H1 (cell line): Measurements from ENCODE around the gene CFAP65. TPM values are rescaled to one million over a fixed set of nuclear protein-coding genes. Genes with fewer than 3 reads are reported as not detected.
A peak's percentile ranks its signal among the peaks of the same experiment; 100 is the strongest.

Source experiments
- CTCF ChIA-PET: fragments of 300-600 bp; sonication (Branson Sonifier 250); formaldehyde crosslinking; loops from one replicate; lab custom pipeline; 2021; ENCODE audit not compliant: partially characterized antibody; lab: Charles Lee
- POLR2A ChIA-PET: fragments of 300-600 bp; sonication (Branson Sonifier 250); formaldehyde crosslinking; loops from one replicate; lab custom pipeline; 2021; ENCODE audit warnings: inconsistent platforms; ENCODE audit not compliant: partially characterized antibody; lab: Charles Lee
- DNase-seq, 2 experiments: peaks; one replicate each; pipeline versions ENCODE4 v3.0.0 to v3.0.0-alpha.2; 2010 to 2022; ENCODE audit warnings: low spot score in 2 of 2, low read depth in 1 of 2, mixed read lengths in 1 of 2
- FAIRE-seq: peaks from 2 replicates; lab custom pipeline; 2011; peaks lifted over from hg19 to GRCh38; lab: Jason Lieb, UNC
- H2AFZ ChIP-seq: 2 replicates; pipeline ENCODE4 v1.8.1; 2012; ENCODE audit warnings: low read length, inconsistent platforms
- H2AK5ac ChIP-seq: 2 replicates; pipeline ENCODE4 v1.6.1; 2013; ENCODE audit warnings: low read depth, low read length
- H2BK120ac ChIP-seq: replicated peaks from 2 replicates; pipeline ENCODE3; 2013; ENCODE audit warnings: low read depth, low read length, inconsistent platforms
- H2BK12ac ChIP-seq: 2 replicates; pipeline ENCODE4 v1.6.1; 2013; ENCODE audit warnings: low read depth, low read length
- H2BK15ac ChIP-seq: 2 replicates; pipeline ENCODE4 v1.6.1; 2013; ENCODE audit warnings: low read length
- H2BK20ac ChIP-seq: 2 replicates; pipeline ENCODE4 v1.6.1; 2013; ENCODE audit warnings: low read length
- H2BK5ac ChIP-seq: 2 replicates; pipeline ENCODE4 v1.6.1; 2013; ENCODE audit warnings: low read depth, low read length
- H3K14ac ChIP-seq: 2 replicates; pipeline ENCODE4 v1.6.1; 2013; ENCODE audit warnings: inconsistent platforms; ENCODE audit not compliant: insufficient read length
- H3K18ac ChIP-seq: 2 replicates; pipeline ENCODE4 v1.6.1; 2013; ENCODE audit warnings: low read length; ENCODE audit errors: extremely low read depth
- H3K23ac ChIP-seq: 2 replicates; pipeline ENCODE4 v1.6.1; 2013; ENCODE audit warnings: inconsistent platforms; ENCODE audit not compliant: insufficient read length
- H3K23me2 ChIP-seq: 2 replicates; pipeline ENCODE4 v1.6.1; 2013; ENCODE audit warnings: low read depth, low read length
- H3K27ac ChIP-seq: 2 replicates; pipeline ENCODE4 v1.6.1; 2011; ENCODE audit warnings: low read depth, low read length, inconsistent platforms
- H3K27me3 ChIP-seq, 4 experiments: replicated peaks in 1 of 4; 1 replicate in 1 of 4; 2 replicates in 3 of 4; pipeline versions ENCODE4 v1.6.1 to v1.8.1; 2011 to 2013; ENCODE audit warnings: low read length in 3 of 4, mild to moderate bottlenecking in 3 of 4, inconsistent platforms in 2 of 4, mixed read lengths in 2 of 4, moderate library complexity in 1 of 4; ENCODE audit not compliant: control insufficient read depth in 3 of 4, insufficient read depth in 3 of 4; ENCODE audit errors: extremely low read depth in 1 of 4
- H3K36me3 ChIP-seq, 4 experiments: 2 replicates each; pipeline versions ENCODE4 v1.6.1 to v1.8.1; 2011 to 2013; ENCODE audit warnings: mild to moderate bottlenecking in 4 of 4, low read length in 3 of 4, moderate library complexity in 2 of 4, control low read depth in 1 of 4, inconsistent platforms in 1 of 4; ENCODE audit not compliant: insufficient read depth in 4 of 4, control insufficient read depth in 2 of 4
- H3K4ac ChIP-seq: replicated peaks from 2 replicates; pipeline ENCODE3; 2013; ENCODE audit warnings: low read length, low read depth, mixed read lengths, inconsistent platforms; ENCODE audit not compliant: insufficient read length
- H3K4me1 ChIP-seq, 4 experiments: replicated peaks in 1 of 4; 1 replicate in 1 of 4; 2 replicates in 3 of 4; pipeline versions ENCODE4 v1.6.1 to v1.8.1; 2011 to 2013; ENCODE audit warnings: low read length in 3 of 4, inconsistent platforms in 2 of 4, mixed read lengths in 1 of 4; ENCODE audit not compliant: insufficient read depth in 4 of 4, control insufficient read depth in 3 of 4
- H3K4me2 ChIP-seq, 2 experiments: 2 replicates each; pipeline versions ENCODE4 v1.6.1 to v1.8.1; 2011 to 2013; ENCODE audit warnings: low read depth in 2 of 2, low read length in 2 of 2, control low read depth in 1 of 2, inconsistent platforms in 1 of 2, mild to moderate bottlenecking in 1 of 2; ENCODE audit not compliant: insufficient read depth in 1 of 2
- H3K4me3 ChIP-seq, 4 experiments: fragments of 200-600, 300-600 bp in 1 of 4; sonication (generic), shearing (Covaris generic), sonication (Bioruptor Twin) in 1 of 4; 2 replicates each; pipeline versions ENCODE4 v1.5.1 to v1.8.1; 2011 to 2016; ENCODE audit warnings: low read length in 4 of 4, low read depth in 3 of 4, control low read depth in 2 of 4, inconsistent platforms in 2 of 4, mild to moderate bottlenecking in 2 of 4, mixed read lengths in 1 of 4, moderate library complexity in 1 of 4; ENCODE audit not compliant: insufficient read depth in 2 of 4; ENCODE audit errors: extremely low read depth in 1 of 4
- H3K56ac ChIP-seq: replicated peaks from 2 replicates; pipeline ENCODE3; 2013; ENCODE audit warnings: low read depth, mild to moderate bottlenecking, mixed read lengths, low read length, inconsistent platforms; ENCODE audit not compliant: insufficient read length
- H3K79me1 ChIP-seq: 2 replicates; pipeline ENCODE4 v1.6.1; 2013; ENCODE audit warnings: low read depth, low read length, control low read depth
- H3K79me2 ChIP-seq, 2 experiments: 2 replicates each; pipeline versions ENCODE4 v1.6.1 to v1.8.1; 2012 to 2013; ENCODE audit warnings: low read length in 2 of 2, mild to moderate bottlenecking in 2 of 2, inconsistent platforms in 1 of 2; ENCODE audit not compliant: insufficient read depth in 2 of 2, control insufficient read depth in 1 of 2
- H3K9ac ChIP-seq, 4 experiments: replicated peaks in 1 of 4; 1 replicate in 1 of 4; 2 replicates in 3 of 4; pipeline versions ENCODE4 v1.6.1 to v1.8.1; 2011 to 2013; ENCODE audit warnings: low read depth in 3 of 4, low read length in 3 of 4, control low read depth in 2 of 4, mild to moderate bottlenecking in 2 of 4, moderate library complexity in 2 of 4, inconsistent platforms in 1 of 4; ENCODE audit errors: extremely low read depth in 1 of 4
- H3K9me3 ChIP-seq, 2 experiments: 2 replicates each; pipeline versions ENCODE4 v1.6.1 to v1.8.1; 2012 to 2013; ENCODE audit warnings: mild to moderate bottlenecking in 2 of 2, moderate library complexity in 2 of 2, control low read depth in 1 of 2, inconsistent platforms in 1 of 2, low read depth in 1 of 2, low read length in 1 of 2, mixed read lengths in 1 of 2; ENCODE audit not compliant: insufficient read depth in 2 of 2
- H4K20me1 ChIP-seq, 2 experiments: replicated peaks in 1 of 2; 2 replicates each; pipeline versions ENCODE3 to v1.8.1; 2011 to 2013; ENCODE audit warnings: inconsistent platforms in 2 of 2, low read length in 2 of 2, mild to moderate bottlenecking in 1 of 2; ENCODE audit not compliant: insufficient read depth in 2 of 2, control insufficient read depth in 1 of 2
- H4K5ac ChIP-seq: 2 replicates; pipeline ENCODE4 v1.6.1; 2013; ENCODE audit warnings: low read length, low read depth, mixed read lengths, inconsistent platforms; ENCODE audit not compliant: insufficient read length
- H4K8ac ChIP-seq: 2 replicates; pipeline ENCODE4 v1.8.0; 2013; ENCODE audit warnings: mild to moderate bottlenecking, moderate library complexity, low read length, inconsistent platforms; ENCODE audit not compliant: insufficient read depth; ENCODE audit errors: extremely low read depth
- H4K91ac ChIP-seq: replicated peaks from 2 replicates; pipeline ENCODE3; 2013; ENCODE audit warnings: low read length, mixed read lengths, inconsistent platforms; ENCODE audit not compliant: insufficient read length
- ASH2L ChIP-seq: fragments of 200-600, 300-600 bp; sonication (generic); IDR thresholded peaks from one replicate; pipeline ENCODE4 v1.7.1; 2017; ENCODE audit warnings: low read length
- CTCF ChIP-seq, 3 experiments: IDR thresholded peaks; 1 replicate in 2 of 3; 2 replicates in 1 of 3; pipeline versions ENCODE4 v1.5.1 to v1.6.1; 2011; ENCODE audit warnings: low read length in 3 of 3, mild to moderate bottlenecking in 3 of 3, inconsistent platforms in 2 of 3, low read depth in 1 of 3, moderate library complexity in 1 of 3; ENCODE audit not compliant: insufficient read depth in 1 of 3; ENCODE audit errors: control extremely low read depth in 1 of 3
- E2F6 ChIP-seq: IDR thresholded peaks from 2 replicates; pipeline ENCODE4 v1.6.1; 2012; ENCODE audit warnings: inconsistent platforms
- KDM1A ChIP-seq: fragments of 200-600, 300-600 bp; sonication (generic); IDR thresholded peaks from 2 replicates; pipeline ENCODE4 v1.7.1; 2016; ENCODE audit warnings: mild to moderate bottlenecking, low read length, borderline replicate concordance
- MAFK ChIP-seq: IDR thresholded peaks from 2 replicates; pipeline ENCODE4 v1.6.1; 2012; ENCODE audit warnings: low read depth, mild to moderate bottlenecking, improper control_type of control experiment, low read length
- MAX ChIP-seq: IDR thresholded peaks from 2 replicates; pipeline ENCODE4 v1.6.1; 2012; ENCODE audit warnings: inconsistent platforms
- SUZ12 ChIP-seq: fragments of 200-600 bp; sonication (generic); IDR thresholded peaks from 2 replicates; pipeline ENCODE4 v1.6.1; 2012; ENCODE audit warnings: mild to moderate bottlenecking, inconsistent platforms, low read length, moderate library complexity, mixed read lengths
- WGBS, 2 experiments: shearing (Covaris generic) in 1 of 2; methylation state at CpG; one replicate each; pipeline versions ENCODE4 v1.1.6 to v1.1.7; 2013 to 2015; ENCODE audit warnings: low lambda C conversion rate in 2 of 2, mixed read lengths in 2 of 2, inconsistent platforms in 1 of 2, low coverage in 1 of 2, missing lambda C conversion rate in 1 of 2; ENCODE audit not compliant: insufficient replicate concordance in 2 of 2, insufficient coverage in 1 of 2, insufficient read length in 1 of 2; ENCODE audit errors: extremely low coverage in 1 of 2, missing lambda C conversion rate in 1 of 2; 5-methylcytosine and 5-hydroxymethylcytosine counted together
- polyA plus RNA-seq, 7 experiments: library from polyadenylated mRNA; depleted of rRNA in 3 of 7; stranded (reverse) in 5 of 7; unstranded in 2 of 7; fragments of >200 nt in 5 of 7; fragments of 200-250 nt in 2 of 7; gene quantifications; 1 replicate in 5 of 7; 2 replicates in 1 of 7; 4 replicates in 1 of 7; pipeline versions ENCODE4 v1.2.1 to v1.2.3, GENCODE V29; 2011 to 2013; ENCODE audit warnings: missing spikeins in 2 of 7, mixed read lengths in 2 of 7
- total RNA-seq: library from RNA; stranded (reverse); fragmentation: NEBNext Ultra II Directional; extraction: Animal tissue kit (Norgen Biotek cat#: 25700); gene quantifications from 2 replicates; pipeline ENCODE4 v1.2.1, GENCODE V29; 2021

Gene CFAP65
- total and polyA plus RNA-seq, 2 of the 8 experiments (the other 6 are each of a cell fraction or from before 2014, with no cell fraction given), result 0.19 to 0.45 TPM

GRCh38 chr2:218999881-219000568, 41.3 kb downstream of the CFAP65 start:
- no peak overlapping the region for H3K27ac ChIP-seq
- WGBS, 2 experiments, result 0% methylated on average over 5 of the region's 9 CpGs; no CpG with 5 or more reads in 1 of the 2 experiments
- no peak overlapping the region for H3K9ac ChIP-seq
- no peaks in the 10 kb centered on the region for H3K79me1 ChIP-seq
- H3K4me3 ChIP-seq, result peak overlapping the region in 2 of 4 experiments; percentile 3 to 42; a peak in 4 of 8 replicates
- H2AK5ac ChIP-seq, result 0 out of 2 replicates have a peak overlapping the region, but pooled peaks have one; percentile 75
- H3K18ac ChIP-seq, result no peak overlapping the region
- peaks cover 0 to 36% (median 24%) of the 10 kb centered on the region in 4 experiments; a peak in 6 of 7 replicates for H3K4me1 ChIP-seq
- H2BK20ac ChIP-seq, result peak overlapping the region; percentile 43; the same call in 1 of the 2 replicates
- ChIA-PET POLR2A (interaction anchor here (0.9 to 1.8 kb wide), 2 partner anchors 15 to 119 kb away, joined by 3 read pairs; partner anchors contain the start of gene FEV), CTCF (interaction anchor here (0.6 to 19.5 kb wide), 9 partner anchors 9 to 198 kb away, joined by 3 to 284 read pairs (median 3); partner anchors contain the start of genes FEV and IHH)
- no peak overlapping the region for H2BK120ac ChIP-seq
- no peak overlapping the region for H2BK5ac ChIP-seq
- peaks cover 12 to 16% of the 10 kb centered on the region in 2 experiments for H4K20me1 ChIP-seq
- no peak overlapping the region for H2AFZ ChIP-seq
- H4K8ac ChIP-seq, result no peak overlapping the region; the same call in 1 of the 2 replicates
- H3K4me2 ChIP-seq, result peak overlapping the region; percentile 52 to 60
- peaks cover 91 to 98% (median 96%) of the 10 kb centered on the region in 4 experiments for H3K27me3 ChIP-seq
- H3K23ac ChIP-seq, result no peak overlapping the region
- DNase-seq (peak in 1 of 2 experiments; percentile 69), FAIRE-seq (no peak)
- peaks cover 12% of the 10 kb centered on the region; the same call in 1 of the 2 replicates for H3K23me2 ChIP-seq
- 0 out of 8 replicates have a peak, but pooled peaks cover 0 to 5% (median 0%) of the 10 kb centered on the region in 4 experiments for H3K36me3 ChIP-seq
- peak overlapping the region; percentile 88; the same call in 1 of the 2 replicates for H2BK15ac ChIP-seq
- H2BK12ac ChIP-seq, result no peak overlapping the region
- no peak overlapping the region for H4K91ac ChIP-seq
- no peak overlapping the region for H3K56ac ChIP-seq
- no peak overlapping the region for H3K14ac ChIP-seq
- H3K9me3 ChIP-seq, result no peaks in the 10 kb centered on the region
- no peak overlapping the region for H3K4ac ChIP-seq
- H4K5ac ChIP-seq, result no peak overlapping the region
- no peaks in the 10 kb centered on the region for H3K79me2 ChIP-seq
- no peak for TF ChIP-seq CTCF (IDR thresholded peaks at IDR 0.05; ENCODE audit: control extremely low read depth in 1 of 3, insufficient read depth in 1 of 3, low read depth in 1 of 3, low read length in 3 of 3)
- no peak for TF ChIP-seq E2F6
- TF ChIP-seq MAFK, result no peak
- peak; percentile 32; the same call in 1 of the 2 replicates for TF ChIP-seq KDM1A
- peak; percentile 14; the same call in 1 of the 2 replicates for TF ChIP-seq SUZ12
- TF ChIP-seq ASH2L, result peak; percentile 67
- no peak for TF ChIP-seq MAX
